HCT116 (cell line): Measurements from ENCODE around the gene ITPR1. TPM values are rescaled to one million over a fixed set of nuclear protein-coding genes. Genes with fewer than 3 reads are reported as not detected.

Source experiments
- ATAC-seq: fragments of 200-7000 bp; cut with Tn5 transposase; 2 replicates; pipeline ENCODE4 v1.9.1; 2020; ENCODE audit warnings: mild to moderate bottlenecking, moderate library complexity
- BruUV-seq: library from RNA; stranded (reverse); fragments of 400-500 nt; replicated peaks from 2 replicates; lab custom pipeline; 2021; lab: Mats Ljungman, UMichigan
- CTCF ChIA-PET: fragments of 300-600 bp; sonication (Branson Sonifier 250); formaldehyde crosslinking; loops from one replicate; lab custom pipeline; 2021; ENCODE audit warnings: antibody characterized with exemption; lab: Charles Lee
- POLR2A ChIA-PET: fragments of 300-600, 350-600 bp; sonication (Branson Sonifier 250); formaldehyde crosslinking; loops from one replicate; lab custom pipeline; 2021; ENCODE audit warnings: antibody characterized with exemption; lab: Charles Lee
- RAD21 ChIA-PET, 2 experiments: fragments of 300-600 bp; sonication (Branson Sonifier 250); formaldehyde crosslinking; loops; one replicate each; lab custom pipeline; 2023; ENCODE audit warnings: low total read pairs in 2 of 2; ENCODE audit not compliant: uncharacterized antibody in 2 of 2, unreplicated experiment in 2 of 2, low non-redundant PET in 1 of 2; lab: Charles Lee
- DNase-seq: peaks from one replicate; pipeline ENCODE4 v3.0.0-alpha.2; 2010; ENCODE audit warnings: low read depth, low spot score
- H2AFZ ChIP-seq: fragments of 200-600 bp; shearing (Covaris generic), sonication (generic); 2 replicates; pipeline ENCODE4 v1.6.1; 2017; ENCODE audit warnings: low read depth, mixed run types, mixed read lengths, antibody characterized with exemption, low read length; ENCODE audit not compliant: poor library complexity, severe bottlenecking
- H3K27ac ChIP-seq: 2 replicates; pipeline ENCODE4 v1.5.1; 2012; ENCODE audit warnings: low read depth, low read length
- H3K27me3 ChIP-seq: fragments of 200-600 bp; sonication (generic); 2 replicates; pipeline ENCODE4 v1.6.1; 2016; ENCODE audit warnings: mixed run types, low read length, mixed read lengths; ENCODE audit not compliant: insufficient read depth
- H3K36me3 ChIP-seq, 2 experiments: fragments of 200-500 bp in 1 of 2; fragments of 200-600 bp in 1 of 2; sonication (Bioruptor generic) in 1 of 2; sonication (generic) in 1 of 2; 2 replicates each; pipeline versions ENCODE4 v1.5.1 to v1.6.1; 2014 to 2016; ENCODE audit warnings: low read length in 2 of 2, inconsistent platforms in 1 of 2, mixed read lengths in 1 of 2, mixed run types in 1 of 2; ENCODE audit not compliant: insufficient read depth in 2 of 2, control insufficient read depth in 1 of 2
- H3K4me1 ChIP-seq, 2 experiments: fragments of 200-600 bp in 1 of 2; sonication (generic) in 1 of 2; 2 replicates each; pipeline versions ENCODE4 v1.5.1 to v1.6.1; 2012 to 2017; ENCODE audit warnings: low read length in 2 of 2, inconsistent platforms in 1 of 2, mild to moderate bottlenecking in 1 of 2, mixed read lengths in 1 of 2, mixed run types in 1 of 2, moderate library complexity in 1 of 2; ENCODE audit not compliant: insufficient read depth in 2 of 2, control insufficient read depth in 1 of 2
- H3K4me2 ChIP-seq: fragments of 200-600 bp; sonication (generic); 2 replicates; pipeline ENCODE4 v1.6.1; 2017; ENCODE audit warnings: mixed run types, low read length, mixed read lengths
- H3K4me3 ChIP-seq, 2 experiments: fragments of 200-600 bp in 1 of 2; sonication (generic) in 1 of 2; replicated peaks in 1 of 2; 2 replicates each; pipeline ENCODE4 v1.5.1; 2011 to 2016; ENCODE audit warnings: low read length in 2 of 2, control low read depth in 1 of 2, low read depth in 1 of 2, mild to moderate bottlenecking in 1 of 2, mixed read lengths in 1 of 2, mixed run types in 1 of 2
- H3K79me2 ChIP-seq: fragments of 200-600 bp; sonication (generic); 2 replicates; pipeline ENCODE4 v1.6.1; 2017; ENCODE audit warnings: mild to moderate bottlenecking, mixed run types, low read length, moderate library complexity, mixed read lengths; ENCODE audit not compliant: insufficient read depth
- H3K9ac ChIP-seq: fragments of 200-600 bp; sonication (generic); 2 replicates; pipeline ENCODE4 v1.6.1; 2016; ENCODE audit warnings: low read length, mixed read lengths
- H3K9me2 ChIP-seq: fragments of 200-600 bp; sonication (generic), shearing (Covaris generic); 2 replicates; pipeline ENCODE4 v1.6.1; 2017; ENCODE audit warnings: mixed run types, mild to moderate bottlenecking, moderate library complexity; ENCODE audit not compliant: insufficient read depth
- H3K9me3 ChIP-seq, 2 experiments: fragments of 200-500 bp in 1 of 2; fragments of 200-600 bp in 1 of 2; sonication (Bioruptor generic) in 1 of 2; sonication (generic) in 1 of 2; 2 replicates each; pipeline ENCODE4 v1.6.1; 2014 to 2017; ENCODE audit warnings: low read length in 2 of 2, mixed read lengths in 2 of 2, inconsistent platforms in 1 of 2, low read depth in 1 of 2, mild to moderate bottlenecking in 1 of 2, mixed run types in 1 of 2, moderate library complexity in 1 of 2; ENCODE audit not compliant: control insufficient read depth in 1 of 2, insufficient read depth in 1 of 2
- H4K20me1 ChIP-seq: fragments of 200-600 bp; sonication (generic), shearing (Covaris generic); 2 replicates; pipeline ENCODE4 v1.6.1; 2017; ENCODE audit warnings: mixed run types, mild to moderate bottlenecking, moderate library complexity; ENCODE audit not compliant: insufficient read depth
- CBX3 ChIP-seq: IDR thresholded peaks from 2 replicates; pipeline ENCODE4 v1.6.1; 2012; ENCODE audit warnings: low read depth
- ELF1 ChIP-seq: IDR thresholded peaks from 2 replicates; pipeline ENCODE4 v1.6.1; 2012; ENCODE audit warnings: low read depth, borderline replicate concordance
- EZH2phosphoT487 ChIP-seq: fragments of 200-600 bp; IDR thresholded peaks from 2 replicates; pipeline ENCODE4 v1.6.1; 2018; ENCODE audit warnings: antibody characterized with exemption, borderline replicate concordance
- JUND ChIP-seq: IDR thresholded peaks from 2 replicates; pipeline ENCODE4 v1.6.1; 2012
- RAD21 ChIP-seq: IDR thresholded peaks from 2 replicates; pipeline ENCODE4 v1.6.1; 2012; ENCODE audit warnings: low read depth, mild to moderate bottlenecking
- YY1 ChIP-seq: IDR thresholded peaks from 2 replicates; pipeline ENCODE4 v1.6.1; 2011; ENCODE audit warnings: low read length, low read depth, moderate library complexity, mild to moderate bottlenecking; ENCODE audit not compliant: insufficient replicate concordance; ENCODE audit errors: extremely low read depth
- ZNF274 ChIP-seq: fragments of 200-500 bp; sonication (Bioruptor generic); IDR thresholded peaks from 2 replicates; pipeline ENCODE4 v1.6.1; 2014; ENCODE audit warnings: mild to moderate bottlenecking, low read depth, low read length, inconsistent platforms
- intact Hi-C: fragments of 100-400 bp; cut with micrococcal nuclease; formaldehyde crosslinking; loops from 2 replicates; pipeline ENCODE4 v1.10.0; 2022
- total RNA-seq: library from RNA; stranded (reverse); gene quantifications from one replicate; pipeline ENCODE4 v1.2.1, GENCODE V29; 2021; ENCODE audit not compliant: unreplicated experiment
- TF ChIP-seq, protein P1 (sequence below): IDR thresholded peaks from 2 replicates; pipeline ENCODE4 v1.6.1; 2012
- TF ChIP-seq, protein P2 (sequence below): IDR thresholded peaks from 2 replicates; pipeline ENCODE4 v1.6.1; 2011; ENCODE audit warnings: mild to moderate bottlenecking, low read length, moderate library complexity; ENCODE audit not compliant: insufficient replicate concordance; ENCODE audit errors: extremely low read depth

The ITPR1 gene
- total RNA-seq, 1 experiment from 2014 or later: 9.2 TPM

DNA sequence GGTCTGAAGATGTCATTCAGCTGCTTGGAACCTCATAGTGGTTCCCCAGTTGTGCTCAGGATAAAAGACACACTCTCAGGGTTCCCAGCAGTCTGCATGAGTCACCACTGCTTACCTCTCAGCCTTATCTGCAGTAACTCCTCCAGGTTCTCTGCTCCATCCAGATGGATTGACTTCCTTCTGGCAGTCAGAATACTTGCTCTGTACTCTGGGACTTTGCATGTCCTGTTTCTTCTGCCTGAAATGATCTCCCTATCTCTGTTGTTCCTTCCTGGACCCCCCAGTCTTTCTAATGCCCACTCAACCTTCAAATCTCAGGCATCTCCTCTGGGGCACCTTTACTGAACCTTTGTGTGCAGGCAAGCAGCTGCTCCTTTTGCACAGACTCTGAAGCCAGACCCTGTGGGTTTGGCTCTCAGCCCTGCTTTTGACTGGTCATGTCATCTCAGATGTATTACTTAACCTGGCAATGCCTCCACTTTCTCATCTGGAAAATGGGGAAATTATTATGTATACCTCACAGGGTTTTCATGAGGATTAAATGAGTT is 38.4 kb downstream of the ITPR1 start (continued):
- TF ChIP-seq EZH2phosphoT487 (no peak), RAD21 (no peak), JUND (no peak), ZNF274 (no peak), CBX3 (no peak), ELF1 (no peak)
- TF ChIP-seq, protein P1, sequence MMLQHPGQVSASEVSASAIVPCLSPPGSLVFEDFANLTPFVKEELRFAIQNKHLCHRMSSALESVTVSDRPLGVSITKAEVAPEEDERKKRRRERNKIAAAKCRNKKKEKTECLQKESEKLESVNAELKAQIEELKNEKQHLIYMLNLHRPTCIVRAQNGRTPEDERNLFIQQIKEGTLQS: no peak
- TF ChIP-seq, protein P2, sequence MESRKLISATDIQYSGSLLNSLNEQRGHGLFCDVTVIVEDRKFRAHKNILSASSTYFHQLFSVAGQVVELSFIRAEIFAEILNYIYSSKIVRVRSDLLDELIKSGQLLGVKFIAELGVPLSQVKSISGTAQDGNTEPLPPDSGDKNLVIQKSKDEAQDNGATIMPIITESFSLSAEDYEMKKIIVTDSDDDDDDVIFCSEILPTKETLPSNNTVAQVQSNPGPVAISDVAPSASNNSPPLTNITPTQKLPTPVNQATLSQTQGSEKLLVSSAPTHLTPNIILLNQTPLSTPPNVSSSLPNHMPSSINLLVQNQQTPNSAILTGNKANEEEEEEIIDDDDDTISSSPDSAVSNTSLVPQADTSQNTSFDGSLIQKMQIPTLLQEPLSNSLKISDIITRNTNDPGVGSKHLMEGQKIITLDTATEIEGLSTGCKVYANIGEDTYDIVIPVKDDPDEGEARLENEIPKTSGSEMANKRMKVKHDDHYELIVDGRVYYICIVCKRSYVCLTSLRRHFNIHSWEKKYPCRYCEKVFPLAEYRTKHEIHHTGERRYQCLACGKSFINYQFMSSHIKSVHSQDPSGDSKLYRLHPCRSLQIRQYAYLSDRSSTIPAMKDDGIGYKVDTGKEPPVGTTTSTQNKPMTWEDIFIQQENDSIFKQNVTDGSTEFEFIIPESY: no peak

DNA sequence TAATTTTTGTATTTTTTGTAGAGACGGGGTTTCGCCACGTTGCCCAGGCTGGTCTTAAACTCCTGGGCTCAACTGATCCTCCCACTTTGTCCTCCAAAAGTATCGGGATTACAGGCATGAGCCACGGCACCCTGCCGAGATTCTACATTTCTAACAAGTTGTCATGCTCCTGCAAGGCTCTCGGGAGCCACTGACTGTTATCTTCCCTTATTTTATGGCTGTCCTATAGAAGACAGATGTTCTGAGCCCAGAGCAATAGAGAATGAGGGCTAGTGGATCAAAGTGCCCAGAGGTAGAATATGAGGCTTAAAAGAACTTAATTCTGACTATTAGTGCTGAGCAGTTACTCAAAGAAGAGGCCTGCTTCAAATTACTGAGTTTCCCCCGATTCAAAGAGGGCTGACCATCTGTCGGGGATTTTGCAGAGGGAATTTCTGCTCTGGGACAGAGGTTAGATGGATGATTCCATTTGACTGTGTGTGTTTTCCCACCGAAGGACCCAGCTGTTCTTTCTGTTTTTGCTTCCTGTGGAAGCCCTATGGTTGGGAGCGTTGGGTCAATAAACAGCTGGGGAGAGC is 39.5 kb downstream of the ITPR1 start:
- Histone ChIP-seq H3K27ac (no peak overlapping the region), H3K4me2 (no peak overlapping the region), H3K79me2 (no peaks in the 10 kb centered on the region), H4K20me1 (no peaks in the 10 kb centered on the region), H3K27me3 (peaks cover 7% of the 10 kb centered on the region; the same call in 1 of the 2 replicates), H2AFZ (no peak overlapping the region), H3K36me3 (no peaks in the 10 kb centered on the region), H3K9me2 (no peaks in the 10 kb centered on the region), H3K4me3 (no peak overlapping the region), H3K9me3 (no peaks in the 10 kb centered on the region), H3K4me1 (no peaks in the 10 kb centered on the region), H3K9ac (no peak overlapping the region)
- BruUV-seq: no TSS peak
- ChIA-PET CTCF (no interaction called here), RAD21 (no interaction called here), POLR2A (no interaction called here)
- DNase-seq (no peak), ATAC-seq (no peak)
- no peak for TF ChIP-seq YY1
- TF ChIP-seq, protein P1: no peak
- intact Hi-C loops: no loop called here
